Sigmoid colon (tissue), 7 donors: ENCODE data around the gene WSCD1. TPM values are rescaled to one million over a fixed set of nuclear protein-coding genes. Genes with fewer than 3 reads are reported as not detected.

ENCODE experiments used
- DNase-seq: peaks from one replicate; pipeline ENCODE4 v3.0.0-alpha.2; 2019
- H3K27ac ChIP-seq, 4 donors: fragments of 200-600 bp; sonication (generic); one replicate each; pipeline ENCODE4 v1.5.1; 2016 to 2019; ENCODE audit warnings: mild to moderate bottlenecking in 1 of 4
- H3K27me3 ChIP-seq, 3 donors: fragments of 200-600 bp; sonication (generic); one replicate each; pipeline ENCODE4 v1.5.1; 2019; ENCODE audit warnings: mild to moderate bottlenecking in 1 of 3
- H3K36me3 ChIP-seq, 4 donors: fragments of 200-600 bp; sonication (generic); one replicate each; pipeline ENCODE4 v1.5.1; 2016 to 2019
- H3K4me1 ChIP-seq, 4 donors: fragments of 200-600 bp; sonication (generic); one replicate each; pipeline ENCODE4 v1.5.1; 2017 to 2019
- H3K4me3 ChIP-seq, 4 donors: fragments of 200-600 bp; sonication (generic); one replicate each; pipeline ENCODE4 v1.5.1; 2017 to 2019; ENCODE audit warnings: mild to moderate bottlenecking in 2 of 4, moderate library complexity in 1 of 4
- H3K9me3 ChIP-seq, 4 donors: fragments of 200-600 bp in 3 of 4; sonication (generic) in 3 of 4; one replicate each; pipeline versions ENCODE4 v1.5.1 to v1.6.1; 2013 to 2019
- EP300 ChIP-seq, 4 donors: sonication (generic); formaldehyde crosslinking; IDR thresholded peaks; one replicate each; pipeline ENCODE4 v1.6.1; 2017; ENCODE audit warnings: antibody characterized with exemption in 4 of 4
- POLR2A ChIP-seq, 2 donors: fragments of 450-650 bp; IDR thresholded peaks; one replicate each; pipeline ENCODE4 v1.6.1; 2016; ENCODE audit warnings: antibody characterized with exemption in 2 of 2, mild to moderate bottlenecking in 2 of 2, moderate library complexity in 2 of 2
- POLR2AphosphoS5 ChIP-seq, 4 donors: sonication (generic); formaldehyde crosslinking; IDR thresholded peaks; one replicate each; pipeline ENCODE4 v1.6.1; 2017; ENCODE audit warnings: antibody characterized with exemption in 4 of 4
- WGBS, 2 donors: extraction: QIAGEN DNeasy Blood & Tissue Kit; methylation state at CpG; one replicate each; pipeline ENCODE4 v1.1.7; 2013; 5-methylcytosine and 5-hydroxymethylcytosine counted together
- intact Hi-C: fragments of 100-400 bp; cut with DNase I; formaldehyde crosslinking; loops from one replicate; pipeline ENCODE4 v1.15.1; 2023
- polyA plus RNA-seq, 3 donors: library from polyadenylated mRNA; stranded (reverse); fragments of 200-250 nt; gene quantifications; one replicate each; pipeline ENCODE4 v1.2.3, GENCODE V29; 2013
- total RNA-seq, 4 donors: library from RNA; depleted of rRNA; stranded (reverse); fragments of >200 nt; gene quantifications; one replicate each; pipeline ENCODE4 v1.1.0, GENCODE V29; 2016
- TF ChIP-seq, protein P1 (sequence below), 4 experiments: fragments of 450-650 bp in 3 of 4; fragments of 200-600 bp in 1 of 4; IDR thresholded peaks; one replicate each; pipeline ENCODE4 v1.5.1; 2016 to 2019; ENCODE audit warnings: antibody characterized with exemption in 4 of 4, mild to moderate bottlenecking in 3 of 4, moderate library complexity in 2 of 4
- donor health status: healthy with polysubstance abuse.
- donor health status: Bipolar disorder and iron deficiency.
- donor health status: healthy.

Gene WSCD1
- total and polyA plus RNA-seq, 7 donors = 1.6 to 9.6 (median 3.8) TPM

DNA sequence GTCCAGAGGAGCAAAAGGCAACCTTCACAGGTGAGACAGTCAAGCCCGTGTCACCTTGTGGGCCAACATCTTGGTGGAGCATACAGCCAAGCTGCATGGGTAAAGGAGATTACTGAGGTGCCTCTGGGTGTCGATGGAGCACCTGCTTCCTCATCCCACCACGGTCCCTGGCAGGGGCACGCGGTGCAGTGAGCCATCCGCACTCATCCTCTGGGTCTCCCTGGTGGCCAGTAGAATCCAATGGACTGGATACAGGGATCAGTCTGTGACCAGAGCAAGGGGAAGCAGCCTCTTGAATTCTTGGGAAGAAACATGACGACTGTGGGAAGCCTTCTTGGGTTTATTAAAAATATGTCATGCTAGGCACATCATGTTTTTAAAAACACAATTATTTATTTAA, 4.8 kb upstream of the WSCD1 start:
- TF ChIP-seq, protein P1, sequence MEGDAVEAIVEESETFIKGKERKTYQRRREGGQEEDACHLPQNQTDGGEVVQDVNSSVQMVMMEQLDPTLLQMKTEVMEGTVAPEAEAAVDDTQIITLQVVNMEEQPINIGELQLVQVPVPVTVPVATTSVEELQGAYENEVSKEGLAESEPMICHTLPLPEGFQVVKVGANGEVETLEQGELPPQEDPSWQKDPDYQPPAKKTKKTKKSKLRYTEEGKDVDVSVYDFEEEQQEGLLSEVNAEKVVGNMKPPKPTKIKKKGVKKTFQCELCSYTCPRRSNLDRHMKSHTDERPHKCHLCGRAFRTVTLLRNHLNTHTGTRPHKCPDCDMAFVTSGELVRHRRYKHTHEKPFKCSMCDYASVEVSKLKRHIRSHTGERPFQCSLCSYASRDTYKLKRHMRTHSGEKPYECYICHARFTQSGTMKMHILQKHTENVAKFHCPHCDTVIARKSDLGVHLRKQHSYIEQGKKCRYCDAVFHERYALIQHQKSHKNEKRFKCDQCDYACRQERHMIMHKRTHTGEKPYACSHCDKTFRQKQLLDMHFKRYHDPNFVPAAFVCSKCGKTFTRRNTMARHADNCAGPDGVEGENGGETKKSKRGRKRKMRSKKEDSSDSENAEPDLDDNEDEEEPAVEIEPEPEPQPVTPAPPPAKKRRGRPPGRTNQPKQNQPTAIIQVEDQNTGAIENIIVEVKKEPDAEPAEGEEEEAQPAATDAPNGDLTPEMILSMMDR (IDR thresholded peaks at IDR 0.05) = no peak
- TF ChIP-seq POLR2AphosphoS5 (IDR thresholded peaks at IDR 0.05) = no peak
- no peak for TF ChIP-seq EP300 (IDR thresholded peaks at IDR 0.05)
- TF ChIP-seq POLR2A (IDR thresholded peaks at IDR 0.05) = no peak
- intact Hi-C loops = no loop called here
- Histone ChIP-seq H3K9me3 (no peaks in the 10 kb centered on the region), H3K4me3 (no peak overlapping the region), H3K27ac (no peak overlapping the region), H3K36me3 (no peaks in the 10 kb centered on the region), H3K4me1 (peaks cover 0 to 11% (median 6%) of the 10 kb centered on the region in 4 donors), H3K27me3 (peaks cover 0 to 20% (median 0%) of the 10 kb centered on the region in 3 donors)
- no peak for DNase-seq
- 79 to 85% methylated on average over 7 of the region's 7 CpGs for WGBS, 2 donors

DNA sequence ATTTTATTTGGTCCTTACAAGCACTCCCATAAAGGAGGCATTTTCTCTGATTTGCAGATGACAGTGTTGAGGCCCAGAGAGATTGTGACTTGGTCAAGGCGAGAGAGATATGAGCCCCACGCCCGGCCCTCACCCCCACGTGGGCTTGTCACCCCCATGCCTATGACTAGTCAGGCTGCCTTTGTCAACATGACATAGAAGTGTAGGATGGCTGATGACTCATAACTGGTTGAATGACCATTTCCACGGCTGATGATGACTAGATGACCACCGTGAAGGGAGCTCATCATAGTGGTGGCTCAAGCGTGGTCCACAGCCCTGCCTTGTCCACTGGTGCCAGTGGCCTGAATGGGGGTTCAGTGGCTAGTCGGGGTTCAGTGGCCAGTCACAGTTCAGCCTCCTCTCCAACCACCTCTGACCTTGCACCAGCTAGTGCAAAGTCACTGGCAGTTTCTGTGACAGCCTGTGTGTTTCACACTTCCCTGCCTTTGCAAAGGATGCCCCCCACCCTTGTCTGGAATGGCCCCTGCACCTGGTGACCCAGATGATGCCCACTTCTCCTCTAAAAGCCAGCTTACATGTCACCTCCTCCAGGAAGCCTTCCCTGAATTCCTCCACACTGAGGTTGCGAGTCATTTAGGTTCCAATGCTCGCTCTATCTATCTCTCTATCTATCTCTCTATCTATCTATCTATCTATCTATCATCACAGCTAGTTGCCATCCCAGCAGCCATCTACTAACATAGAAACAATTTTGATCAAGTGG, 3.8 kb upstream of the WSCD1 start:
- Histone ChIP-seq H3K4me1 (peaks cover 0 to 20% (median 14%) of the 10 kb centered on the region in 4 donors), H3K36me3 (no peaks in the 10 kb centered on the region), H3K27me3 (peaks cover 0 to 26% (median 0%) of the 10 kb centered on the region in 3 donors), H3K4me3 (no peak overlapping the region), H3K9me3 (no peaks in the 10 kb centered on the region), H3K27ac (no peak overlapping the region)
- no peak for DNase-seq
- TF ChIP-seq, protein P1 (IDR thresholded peaks at IDR 0.05) = no peak
- TF ChIP-seq EP300 (IDR thresholded peaks at IDR 0.05) (no peak), POLR2AphosphoS5 (IDR thresholded peaks at IDR 0.05) (no peak), POLR2A (IDR thresholded peaks at IDR 0.05) (no peak)
- intact Hi-C loops = no loop called here
- 67 to 84% methylated on average over 10 of the region's 10 CpGs for WGBS, 2 donors

DNA sequence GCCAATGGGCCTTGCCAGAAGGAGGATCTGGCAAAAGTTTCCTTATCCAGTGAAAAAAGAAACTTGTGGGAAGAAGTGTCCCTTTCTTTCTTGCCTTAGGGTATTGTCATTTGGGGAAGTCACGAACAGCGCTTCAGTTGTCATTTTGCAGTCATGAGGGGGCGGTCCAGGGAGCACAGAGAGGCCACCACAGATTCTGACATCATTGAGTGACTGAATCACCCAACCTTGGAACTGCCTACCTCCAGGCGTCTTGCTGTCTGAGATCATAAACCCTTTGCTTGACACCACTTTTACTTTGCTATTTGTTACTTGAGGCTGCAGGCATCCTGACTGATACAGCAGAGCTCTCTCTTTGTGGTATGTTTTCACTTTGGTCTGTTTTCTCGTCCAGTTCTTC, 3.1 kb upstream of the WSCD1 start:
- TF ChIP-seq POLR2AphosphoS5 (IDR thresholded peaks at IDR 0.05) = no peak
- no peak for TF ChIP-seq EP300 (IDR thresholded peaks at IDR 0.05)
- TF ChIP-seq POLR2A (IDR thresholded peaks at IDR 0.05) = no peak
- TF ChIP-seq, protein P1 (IDR thresholded peaks at IDR 0.05) = no peak
- intact Hi-C loops = no loop called here
- Histone ChIP-seq H3K27ac (no peak overlapping the region), H3K9me3 (no peaks in the 10 kb centered on the region), H3K36me3 (no peaks in the 10 kb centered on the region), H3K4me3 (no peak overlapping the region), H3K27me3 (peaks cover 0 to 33% (median 4%) of the 10 kb centered on the region in 3 donors), H3K4me1 (peaks cover 0 to 22% (median 15%) of the 10 kb centered on the region in 4 donors)
- 74 to 81% methylated on average over 5 of the region's 5 CpGs for WGBS, 2 donors
- DNase-seq = no peak

GRCh38 chr17:6070430-6070912, 292 bp downstream of the WSCD1 start:
- peaks cover 0 to 26% (median 5%) of the 10 kb centered on the region in 3 donors for H3K27me3 ChIP-seq
- H3K9me3 ChIP-seq = no peaks in the 10 kb centered on the region
- TF ChIP-seq POLR2AphosphoS5 (IDR thresholded peaks at IDR 0.05) (no peak), EP300 (IDR thresholded peaks at IDR 0.05) (no peak), POLR2A (IDR thresholded peaks at IDR 0.05) (no peak)
- TF ChIP-seq, protein P1 (IDR thresholded peaks at IDR 0.05) = no peak
- intact Hi-C loops = no loop called here
- H3K4me1 ChIP-seq = peaks cover 0 to 22% (median 15%) of the 10 kb centered on the region in 4 donors
- WGBS, 2 donors = 1% methylated on average over 70 of the region's 70 CpGs
- H3K4me3 ChIP-seq = peak overlapping the region; percentile 29 to 75 (median 63)
- H3K27ac ChIP-seq = no peak overlapping the region
- no peaks in the 10 kb centered on the region for H3K36me3 ChIP-seq
- DNase-seq = no peak
